Activated naive CD4-positive, alpha-beta T cell treated with anti-CD3 and anti-CD28 coated beads, Interleukin-2, amount 10 ng/mL, durations not matched to agents 7 days and 5 days (primary cell): ENCODE data around the gene ERICH3.

Source experiments
- CTCF ChIA-PET: fragments of 350-600 bp; sonication (Branson Sonifier 250); formaldehyde crosslinking; loops from one replicate; lab custom pipeline; 2021; ENCODE audit warnings: antibody characterized with exemption; lab: Charles Lee
- DNase-seq: peaks from one replicate; pipeline ENCODE4 v3.0.0-alpha.2; 2020
- H3K27ac Mint-ChIP-seq: one replicate; pipeline ENCODE4 v1.8.0; 2021; ENCODE audit warnings: mild to moderate bottlenecking, moderate library complexity, mixed read lengths
- H3K27me3 Mint-ChIP-seq: one replicate; pipeline ENCODE4 v1.8.0; 2021; ENCODE audit warnings: mild to moderate bottlenecking, mixed read lengths
- H3K36me3 Mint-ChIP-seq: one replicate; pipeline ENCODE4 v1.8.0; 2021; ENCODE audit warnings: mixed read lengths
- H3K4me1 Mint-ChIP-seq: one replicate; pipeline ENCODE4 v1.8.0; 2021; ENCODE audit warnings: mixed read lengths
- H3K4me3 Mint-ChIP-seq: one replicate; pipeline ENCODE4 v1.8.0; 2021; ENCODE audit warnings: mild to moderate bottlenecking, moderate library complexity, mixed read lengths
- H3K9me3 Mint-ChIP-seq: one replicate; pipeline ENCODE4 v1.8.0; 2021; ENCODE audit warnings: mixed read lengths

Gene ERICH3, protein sequence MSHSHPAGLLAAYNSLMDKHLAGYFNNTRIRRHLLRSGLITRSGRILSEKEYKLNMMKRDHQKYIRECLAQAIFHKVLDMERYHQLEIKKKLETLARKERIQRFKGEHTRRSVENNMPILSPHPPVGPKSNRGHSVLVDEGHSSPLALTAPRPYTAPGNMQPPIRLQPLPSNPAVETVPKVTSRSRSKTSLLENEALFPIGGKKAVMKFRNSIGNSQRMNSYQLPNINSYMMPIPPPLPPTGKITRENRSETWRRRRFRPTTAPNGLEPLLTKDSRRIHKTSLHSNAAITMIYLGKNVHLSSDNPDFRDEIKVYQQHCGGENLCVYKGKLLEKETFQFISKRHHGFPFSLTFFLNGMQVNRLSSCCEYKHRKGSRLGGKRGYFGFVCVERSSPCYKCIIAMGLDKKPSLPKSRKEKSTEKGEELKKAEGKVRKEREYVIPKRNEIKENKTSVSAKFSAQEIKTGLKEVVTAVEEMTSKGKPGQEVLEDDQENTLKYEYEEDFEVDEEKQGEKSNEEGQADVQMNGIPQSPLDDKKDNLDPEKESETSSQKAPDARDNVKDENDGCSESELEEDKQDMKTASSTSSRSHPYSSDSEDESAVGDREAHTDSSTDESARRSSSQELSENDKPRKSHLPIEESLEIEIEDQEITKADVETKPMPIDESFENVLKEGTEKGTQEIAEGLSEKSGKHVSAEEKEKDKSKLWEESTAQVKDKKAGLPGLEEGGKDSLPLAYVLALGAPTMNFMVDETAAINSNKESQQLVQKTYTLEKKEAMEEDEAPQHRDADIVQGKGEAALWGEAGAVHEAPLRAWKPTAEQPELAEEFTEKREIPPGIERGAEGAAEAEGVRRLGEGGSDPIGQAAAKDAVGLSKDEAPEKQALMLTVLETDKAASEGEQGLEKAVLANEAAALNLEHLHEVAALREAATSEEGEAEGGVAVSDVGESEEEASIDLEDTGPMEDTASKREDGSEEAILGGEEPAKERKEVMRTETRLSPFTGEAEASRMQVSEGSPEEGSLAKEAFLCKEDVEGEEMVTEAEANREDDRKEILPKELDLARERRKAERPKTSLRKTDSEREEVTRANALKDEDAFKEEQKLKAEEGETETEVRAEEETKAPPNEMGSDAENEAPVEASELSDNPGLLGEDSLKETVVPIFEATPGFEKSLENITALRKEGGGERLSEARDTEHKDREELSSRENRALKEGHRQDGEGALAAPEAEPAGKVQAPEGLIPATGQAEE (N-terminal part only)

DNA sequence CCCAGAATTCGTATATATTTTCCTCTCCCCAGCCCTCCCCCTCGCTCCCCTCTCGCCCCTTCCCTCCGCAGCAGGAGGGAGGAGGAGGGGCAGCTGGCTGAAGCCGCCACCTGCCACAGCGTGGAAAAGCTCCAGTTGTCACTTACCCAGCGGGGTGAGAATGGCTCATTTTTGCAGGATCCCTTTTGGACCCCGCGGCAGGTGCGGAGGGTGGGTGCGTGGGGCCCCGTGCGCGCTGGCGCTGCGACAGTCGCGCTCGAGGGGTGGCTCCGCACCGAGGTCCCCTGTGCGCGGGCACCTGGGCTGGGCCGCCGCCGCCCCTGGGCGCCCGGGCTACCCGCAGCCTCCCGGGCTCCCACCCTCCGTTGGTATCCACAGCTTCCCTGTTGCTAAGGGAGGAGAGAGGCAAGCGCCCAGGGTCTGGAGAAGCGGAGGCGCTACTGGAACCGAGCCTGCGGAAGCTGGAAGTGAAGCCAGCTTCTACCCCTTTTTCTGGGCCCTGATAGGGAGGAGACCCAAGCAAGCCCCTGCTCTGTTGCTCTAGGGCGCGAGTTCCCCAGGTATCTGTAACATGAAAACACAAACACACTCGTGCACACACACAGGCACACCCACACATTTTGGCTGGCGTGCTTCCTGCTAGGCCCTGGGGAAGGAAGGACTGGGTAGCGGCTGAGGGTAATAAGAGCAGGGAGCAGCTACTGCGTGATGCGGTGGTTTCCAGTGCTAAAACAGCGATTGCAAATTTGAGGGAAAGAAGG lies at the start of gene ERICH3:
ERICH3 (minus strand) TSS at position 442 of the 761 bp plus-strand sequence; CDS start at position 169, 273 bp downstream.
- H3K4me3 Mint-ChIP-seq, result no peak within 1 kb of the TSS
- peaks cover 23% of the 10 kb centered on the region for H3K27me3 Mint-ChIP-seq
- peaks cover 4% of the 10 kb centered on the region for H3K4me1 Mint-ChIP-seq
- H3K27ac Mint-ChIP-seq, result no peak within 1 kb of the TSS
- no peak for DNase-seq
- H3K36me3 Mint-ChIP-seq, result no peaks in the 10 kb centered on the region
- CTCF ChIA-PET, result interaction anchor here (1.6 kb wide), 1 partner anchor 16 kb away, joined by 5 read pairs; no protein-coding TSS in a partner anchor
- H3K9me3 Mint-ChIP-seq, result no peaks in the 10 kb centered on the region

DNA sequence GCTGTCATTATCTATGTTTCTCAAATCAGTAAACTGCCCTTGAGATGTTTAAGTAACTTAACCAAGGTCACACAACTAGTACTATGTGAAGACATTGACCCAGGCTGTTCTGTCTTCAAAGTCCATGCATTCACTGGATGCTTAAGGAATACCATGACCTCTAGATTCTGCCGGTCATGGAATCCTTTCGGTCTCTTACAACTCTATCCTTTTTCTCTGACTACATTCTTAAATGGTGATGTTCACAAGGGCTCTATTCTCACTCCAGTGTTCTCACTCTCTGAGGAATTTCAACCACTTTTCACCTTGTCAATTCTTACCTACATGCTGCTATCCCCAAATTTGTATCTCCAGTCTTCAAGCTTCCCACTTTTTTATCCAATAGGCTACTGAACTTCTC lies 44.0 kb upstream of the ERICH3 start:
- peaks cover 10% of the 10 kb centered on the region for H3K36me3 Mint-ChIP-seq
- no peak overlapping the region for H3K4me3 Mint-ChIP-seq
- H3K9me3 Mint-ChIP-seq, result no peaks in the 10 kb centered on the region
- no peak overlapping the region for H3K27ac Mint-ChIP-seq
- CTCF ChIA-PET, result no interaction called here
- no peaks in the 10 kb centered on the region for H3K27me3 Mint-ChIP-seq
- H3K4me1 Mint-ChIP-seq, result no peaks in the 10 kb centered on the region
- DNase-seq, result no peak

DNA sequence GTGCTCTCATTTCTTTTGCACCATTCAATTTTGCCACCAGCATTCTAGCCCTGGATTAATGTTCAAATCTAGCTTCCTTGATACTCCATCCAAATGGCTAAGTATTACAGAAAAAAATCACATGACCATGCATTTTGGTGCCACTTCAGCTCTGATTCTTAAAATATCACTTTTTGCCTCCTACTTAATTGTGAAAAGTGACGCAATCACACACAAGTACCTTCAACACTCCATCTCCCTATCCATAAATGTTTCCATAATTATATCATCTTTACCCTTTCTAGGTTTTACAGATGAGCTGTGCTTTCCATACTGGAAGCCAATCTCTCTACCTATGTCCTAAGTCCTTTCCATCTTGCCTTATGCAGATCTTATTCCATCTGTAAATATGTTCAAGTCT lies 43.2 kb upstream of the ERICH3 start:
- H3K4me1 Mint-ChIP-seq, result no peaks in the 10 kb centered on the region
- peaks cover 7% of the 10 kb centered on the region for H3K36me3 Mint-ChIP-seq
- no peaks in the 10 kb centered on the region for H3K27me3 Mint-ChIP-seq
- H3K4me3 Mint-ChIP-seq, result no peak overlapping the region
- no peak overlapping the region for H3K27ac Mint-ChIP-seq
- CTCF ChIA-PET, result no interaction called here
- DNase-seq, result no peak
- no peaks in the 10 kb centered on the region for H3K9me3 Mint-ChIP-seq

DNA sequence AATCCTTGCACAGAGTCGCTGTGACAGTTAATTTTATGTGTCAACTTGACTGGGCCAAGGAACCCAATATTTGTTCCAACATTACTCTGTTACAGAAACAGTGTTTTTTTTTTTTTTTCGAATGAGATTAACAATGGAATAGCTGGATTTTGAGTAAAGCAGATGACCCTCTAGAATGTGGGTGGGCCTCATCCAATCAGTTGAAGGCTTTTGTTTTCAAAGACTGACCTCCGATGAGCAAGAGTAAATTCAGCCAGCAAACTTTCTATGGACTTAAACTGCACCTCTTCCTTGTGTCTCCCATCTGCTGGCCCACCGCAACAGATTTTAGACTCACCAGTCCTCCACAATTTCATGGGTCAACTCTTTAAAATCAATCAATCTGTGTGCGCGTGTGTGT lies 42.2 kb upstream of the ERICH3 start:
- Mint-ChIP-seq H3K36me3 (peaks cover 2% of the 10 kb centered on the region), H3K4me3 (no peak overlapping the region), H3K27ac (no peak overlapping the region), H3K4me1 (no peaks in the 10 kb centered on the region), H3K27me3 (no peaks in the 10 kb centered on the region), H3K9me3 (no peaks in the 10 kb centered on the region)
- DNase-seq, result no peak
- CTCF ChIA-PET, result interaction anchor here (2.5 kb wide), 1 partner anchor 18 kb away, joined by 8 read pairs; the partner anchor contains the start of genes CRYZ and TYW3

DNA sequence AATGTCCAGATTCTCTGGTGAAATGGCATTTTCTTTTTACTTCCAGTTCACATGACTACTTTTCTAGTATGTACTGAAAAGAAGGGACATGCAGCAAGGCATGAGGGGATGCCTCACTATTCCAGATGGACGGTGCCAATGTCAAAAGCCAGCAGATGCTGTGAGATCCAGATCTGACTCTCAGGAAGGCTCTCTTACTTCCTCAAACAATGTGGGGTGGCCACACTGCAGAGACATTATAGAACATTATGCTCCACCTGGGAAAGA lies 41.6 kb upstream of the ERICH3 start:
- H3K27ac Mint-ChIP-seq, result no peak overlapping the region
- H3K36me3 Mint-ChIP-seq, result no peaks in the 10 kb centered on the region
- no peaks in the 10 kb centered on the region for H3K9me3 Mint-ChIP-seq
- H3K4me1 Mint-ChIP-seq, result no peaks in the 10 kb centered on the region
- H3K27me3 Mint-ChIP-seq, result no peaks in the 10 kb centered on the region
- no peak overlapping the region for H3K4me3 Mint-ChIP-seq
- no peak for DNase-seq
- CTCF ChIA-PET, result interaction anchor here (2.5 kb wide), 1 partner anchor 18 kb away, joined by 8 read pairs; the partner anchor contains the start of genes CRYZ and TYW3

DNA sequence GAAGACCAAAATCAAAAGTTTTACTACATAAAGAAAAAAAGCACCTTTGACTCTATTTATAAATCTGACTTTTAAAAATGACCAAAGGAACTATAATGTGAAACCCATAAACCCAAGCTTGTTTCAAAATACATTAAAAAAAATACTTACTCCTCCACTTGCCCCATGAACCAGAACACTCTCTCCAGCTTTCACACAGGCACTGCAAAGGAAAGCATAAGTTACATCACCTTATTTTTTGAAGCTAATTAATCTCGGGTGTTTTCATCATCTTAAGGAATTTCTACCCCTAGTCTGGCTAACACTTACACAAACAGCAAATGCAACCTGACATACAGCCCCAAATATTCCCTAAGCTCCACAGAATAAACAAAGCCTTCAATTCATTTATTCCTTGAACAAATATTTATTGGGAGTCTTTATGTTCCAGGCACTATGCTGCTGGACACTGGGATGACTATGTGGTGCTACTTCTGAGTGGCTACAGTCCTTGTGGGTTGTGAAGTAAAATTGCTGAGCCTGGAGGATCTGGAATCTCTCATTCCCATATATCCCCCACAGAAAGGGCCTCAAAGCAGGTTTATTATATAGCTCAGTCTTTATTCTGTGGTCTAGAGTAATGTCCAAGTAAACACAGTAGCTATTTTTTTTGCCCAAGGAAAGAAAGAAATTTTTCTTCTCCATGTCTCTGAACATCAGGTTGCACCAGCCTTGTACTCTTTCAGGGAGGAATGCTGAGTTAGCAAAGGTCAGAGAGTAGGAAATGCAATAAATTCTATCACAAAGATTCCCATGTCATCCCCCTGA lies 41.0 kb upstream of the ERICH3 start:
- Mint-ChIP-seq H3K4me3 (no peak overlapping the region), H3K36me3 (no peaks in the 10 kb centered on the region), H3K4me1 (no peaks in the 10 kb centered on the region), H3K27ac (no peak overlapping the region), H3K27me3 (no peaks in the 10 kb centered on the region), H3K9me3 (no peaks in the 10 kb centered on the region)
- CTCF ChIA-PET, result interaction anchor here (2.5 kb wide), 1 partner anchor 19 kb away, joined by 8 read pairs; the partner anchor contains the start of genes CRYZ and TYW3
- no peak for DNase-seq

DNA sequence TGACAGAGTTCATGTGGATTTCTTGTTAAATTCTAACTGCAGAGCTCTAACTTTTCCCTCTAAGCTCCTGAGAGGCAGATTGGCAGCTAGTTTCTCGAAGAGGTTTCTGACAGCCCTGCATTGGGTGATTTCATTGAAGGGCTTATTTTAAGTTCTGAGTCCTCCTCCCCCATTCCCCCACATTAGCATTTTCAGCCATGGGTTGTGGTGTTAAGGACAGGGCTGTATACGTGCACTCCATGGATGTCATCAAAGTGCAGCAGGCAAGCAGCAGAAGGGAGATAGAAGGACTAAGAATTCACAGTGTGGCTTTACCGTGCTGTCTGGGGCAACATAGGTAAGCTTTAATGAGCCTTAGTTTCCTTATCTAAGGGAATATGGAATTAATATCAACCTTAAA lies 40.3 kb upstream of the ERICH3 start:
- Mint-ChIP-seq H3K36me3 (peaks cover under 1% of the 10 kb centered on the region), H3K27me3 (no peaks in the 10 kb centered on the region), H3K9me3 (no peaks in the 10 kb centered on the region), H3K27ac (no peak overlapping the region), H3K4me3 (no peak overlapping the region), H3K4me1 (no peaks in the 10 kb centered on the region)
- no peak for DNase-seq
- CTCF ChIA-PET, result interaction anchor here (2.5 kb wide), 1 partner anchor 20 kb away, joined by 8 read pairs; the partner anchor contains the start of genes CRYZ and TYW3

DNA sequence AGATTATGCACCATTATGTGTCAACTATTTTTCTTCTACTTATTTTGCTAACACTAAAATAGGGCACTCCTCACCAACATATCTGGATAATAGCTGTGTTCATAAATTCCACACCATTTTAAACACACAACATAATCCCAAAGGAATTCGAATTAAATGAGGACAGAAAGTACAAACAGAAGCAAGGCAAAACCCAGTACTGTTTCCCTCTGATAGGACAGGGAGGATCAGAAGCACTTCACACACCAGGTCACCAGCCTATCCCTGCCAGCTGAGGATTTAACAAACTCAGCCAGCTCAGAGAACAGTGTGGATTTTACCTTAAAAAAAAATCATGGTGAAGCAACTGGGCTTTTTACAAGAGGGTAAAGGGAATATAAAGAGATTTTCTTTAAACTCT lies 39.3 kb upstream of the ERICH3 start:
- no peaks in the 10 kb centered on the region for H3K27me3 Mint-ChIP-seq
- DNase-seq, result no peak
- H3K36me3 Mint-ChIP-seq, result peaks cover 2% of the 10 kb centered on the region
- no peaks in the 10 kb centered on the region for H3K9me3 Mint-ChIP-seq
- no peak overlapping the region for H3K27ac Mint-ChIP-seq
- CTCF ChIA-PET, result interaction anchor here (1.5 kb wide), 1 partner anchor 21 kb away, joined by 3 read pairs; no protein-coding TSS in a partner anchor
- H3K4me1 Mint-ChIP-seq, result no peaks in the 10 kb centered on the region
- H3K4me3 Mint-ChIP-seq, result no peak overlapping the region

DNA sequence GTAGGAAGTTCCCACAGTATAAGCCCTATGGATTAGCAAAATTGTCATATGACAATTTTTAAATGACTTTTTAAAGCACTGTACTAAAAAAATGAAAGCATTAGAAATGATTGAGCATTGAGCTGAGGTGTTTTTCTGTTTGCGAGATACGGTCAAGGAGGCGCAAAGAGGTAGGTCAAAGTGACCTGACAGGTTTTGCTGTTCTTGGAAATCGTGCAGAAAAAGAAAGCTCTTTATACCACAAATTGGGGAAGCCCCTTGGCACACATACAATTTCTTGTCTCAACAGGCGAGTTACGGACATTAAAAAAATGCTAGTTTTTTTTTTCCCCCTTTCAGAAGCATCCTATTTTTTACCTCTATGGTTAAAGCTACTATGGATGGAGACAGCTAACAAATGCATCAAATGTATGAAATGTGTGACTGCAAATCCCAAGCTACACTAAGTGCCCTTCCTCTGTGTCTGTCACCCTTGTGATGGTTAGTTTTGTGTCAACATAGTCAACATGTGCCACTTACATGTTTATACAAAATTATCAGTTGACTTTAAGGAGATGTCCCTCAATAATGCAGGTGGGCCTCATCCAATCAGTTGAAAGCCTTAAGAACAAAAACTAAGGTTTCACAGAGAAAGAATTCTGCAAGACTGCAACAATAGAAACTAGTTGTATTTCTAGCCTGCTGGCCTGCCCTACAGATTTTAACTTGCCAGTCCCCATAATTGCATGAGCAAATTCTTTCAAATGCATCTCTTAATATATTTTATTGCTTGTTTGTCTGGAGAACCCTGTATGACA lies 30.0 kb upstream of the ERICH3 start:
- Mint-ChIP-seq H3K27me3 (no peaks in the 10 kb centered on the region), H3K4me3 (no peak overlapping the region), H3K4me1 (peaks cover 10% of the 10 kb centered on the region), H3K27ac (no peak overlapping the region), H3K9me3 (no peaks in the 10 kb centered on the region), H3K36me3 (peaks cover 7% of the 10 kb centered on the region)
- DNase-seq, result no peak
- CTCF ChIA-PET, result no interaction called here

DNA sequence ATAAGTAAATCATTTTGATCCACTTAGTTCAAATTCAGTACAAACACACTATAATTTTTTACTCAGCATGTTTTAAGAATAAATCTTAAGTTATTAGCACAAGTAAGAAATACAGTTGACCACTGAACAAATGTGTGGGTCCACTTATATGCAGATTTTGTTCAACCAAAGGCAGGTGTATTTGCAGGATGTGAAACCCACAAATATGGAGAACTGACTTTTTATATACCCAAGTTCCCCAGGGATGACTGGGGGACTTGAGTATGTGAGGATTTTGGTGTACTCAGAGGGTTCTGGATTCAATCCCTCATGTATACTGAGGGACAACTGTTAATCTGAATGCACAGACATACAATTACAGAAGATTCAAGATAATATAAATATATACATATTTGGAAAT lies 25.7 kb upstream of the ERICH3 start:
- H3K9me3 Mint-ChIP-seq, result no peaks in the 10 kb centered on the region
- no peak for DNase-seq
- no peaks in the 10 kb centered on the region for H3K27me3 Mint-ChIP-seq
- no peak overlapping the region for H3K27ac Mint-ChIP-seq
- CTCF ChIA-PET, result interaction anchor here (2.3 kb wide), 1 partner anchor 9 kb away, joined by 8 read pairs; no protein-coding TSS in a partner anchor
- peaks cover 6% of the 10 kb centered on the region for H3K36me3 Mint-ChIP-seq
- H3K4me1 Mint-ChIP-seq, result peaks cover 10% of the 10 kb centered on the region
- no peak overlapping the region for H3K4me3 Mint-ChIP-seq

DNA sequence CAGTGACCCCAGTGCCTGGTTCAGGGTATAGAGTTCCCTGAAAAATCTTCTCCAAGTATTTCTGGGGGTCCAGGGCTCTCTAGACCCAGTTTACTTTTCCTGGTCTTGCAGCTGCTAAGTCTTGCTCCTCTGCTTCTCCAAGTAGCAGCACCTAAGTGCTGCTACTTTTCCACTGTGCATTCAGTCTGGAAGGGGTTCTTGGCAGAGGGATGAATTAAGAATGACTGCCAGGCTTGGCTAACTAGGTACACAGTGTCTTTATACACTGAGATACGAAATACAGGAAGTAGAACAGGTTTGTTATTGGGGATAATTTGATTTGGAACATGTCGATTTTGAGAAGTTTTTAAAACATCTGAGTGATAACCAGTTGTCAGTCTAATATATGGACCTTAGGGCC lies 24.2 kb upstream of the ERICH3 start:
- no peak overlapping the region for H3K4me3 Mint-ChIP-seq
- no peaks in the 10 kb centered on the region for H3K27me3 Mint-ChIP-seq
- H3K27ac Mint-ChIP-seq, result no peak overlapping the region
- H3K4me1 Mint-ChIP-seq, result peaks cover 4% of the 10 kb centered on the region
- H3K9me3 Mint-ChIP-seq, result no peaks in the 10 kb centered on the region
- CTCF ChIA-PET, result no interaction called here
- no peaks in the 10 kb centered on the region for H3K36me3 Mint-ChIP-seq
- DNase-seq, result no peak

DNA sequence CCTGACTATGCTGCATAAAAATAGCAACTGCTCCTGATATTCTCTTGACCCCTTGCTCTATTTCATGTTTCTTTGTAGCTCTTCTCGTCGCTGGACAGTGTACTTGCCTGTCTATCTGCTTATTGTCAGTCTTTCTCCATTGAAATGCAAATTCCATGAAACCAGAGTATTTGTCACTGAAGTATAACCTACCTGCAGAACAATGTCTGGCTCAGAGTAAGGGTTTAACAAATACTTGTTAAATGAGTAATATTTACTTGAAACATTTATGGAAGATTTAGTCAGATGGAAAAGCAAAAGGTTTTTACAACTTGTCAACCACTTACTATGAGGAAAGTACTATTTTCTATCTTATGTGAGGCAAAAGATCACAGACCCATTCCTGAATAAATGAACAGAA lies 19.9 kb upstream of the ERICH3 start:
- Mint-ChIP-seq H3K27ac (no peak overlapping the region), H3K4me1 (no peaks in the 10 kb centered on the region), H3K27me3 (no peaks in the 10 kb centered on the region), H3K4me3 (no peak overlapping the region), H3K36me3 (no peaks in the 10 kb centered on the region), H3K9me3 (no peaks in the 10 kb centered on the region)
- DNase-seq, result no peak
- CTCF ChIA-PET, result no interaction called here
